EL (cell line): Measurements from ENCODE around the gene NAALADL2.
A peak's percentile ranks its signal among the peaks of the same experiment; 100 is the strongest.
"Not testable (repeated sequence)": the region's sequence is repeated elsewhere in the genome, so short reads cannot be mapped to it uniquely, and the experiment has no call there.

Experiments used
- DNase-seq: peaks from one replicate; pipeline ENCODE4 v3.0.0-alpha.2; 2016

NAALADL2 gene

GRCh38 chr3:175818811-175819464 lies 959.8 kb downstream of the NAALADL2 start:
- DNase-seq: no peak

DNA sequence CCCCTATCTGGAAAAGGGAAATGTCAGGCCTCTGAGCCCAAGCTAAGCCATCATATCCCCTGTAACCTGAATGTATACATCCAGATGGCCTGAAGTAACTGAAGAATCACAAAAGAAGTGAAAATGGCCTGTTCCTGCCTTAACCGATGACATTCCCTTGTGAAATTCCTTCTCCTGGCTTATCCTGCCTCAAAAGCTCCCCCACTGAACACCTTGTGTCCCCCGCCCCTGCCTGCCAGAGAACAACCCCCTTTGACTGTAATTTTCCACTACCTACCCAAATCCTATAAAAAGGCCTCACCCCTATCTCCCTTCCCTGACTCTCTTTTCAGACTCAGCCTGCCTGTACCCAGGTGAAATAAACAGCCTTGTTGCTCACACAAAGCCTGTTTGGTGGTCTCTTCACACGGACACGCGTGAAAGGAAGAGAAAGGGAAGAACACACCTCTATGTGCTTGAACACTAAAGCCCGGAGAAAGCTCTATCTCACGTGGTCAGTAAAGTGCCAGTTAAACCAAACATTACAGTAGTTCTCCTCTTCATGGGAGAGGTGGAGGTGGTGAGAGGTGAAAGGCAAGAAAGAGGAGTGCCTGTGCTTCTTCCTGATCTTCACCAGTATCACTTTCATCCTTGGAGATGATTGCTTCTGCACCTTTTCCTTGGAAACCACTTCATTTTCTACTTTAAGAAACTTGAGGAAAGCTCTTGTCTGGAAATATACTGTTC lies 963.8 kb downstream of the NAALADL2 start:
- not testable (repeated sequence) for DNase-seq

DNA sequence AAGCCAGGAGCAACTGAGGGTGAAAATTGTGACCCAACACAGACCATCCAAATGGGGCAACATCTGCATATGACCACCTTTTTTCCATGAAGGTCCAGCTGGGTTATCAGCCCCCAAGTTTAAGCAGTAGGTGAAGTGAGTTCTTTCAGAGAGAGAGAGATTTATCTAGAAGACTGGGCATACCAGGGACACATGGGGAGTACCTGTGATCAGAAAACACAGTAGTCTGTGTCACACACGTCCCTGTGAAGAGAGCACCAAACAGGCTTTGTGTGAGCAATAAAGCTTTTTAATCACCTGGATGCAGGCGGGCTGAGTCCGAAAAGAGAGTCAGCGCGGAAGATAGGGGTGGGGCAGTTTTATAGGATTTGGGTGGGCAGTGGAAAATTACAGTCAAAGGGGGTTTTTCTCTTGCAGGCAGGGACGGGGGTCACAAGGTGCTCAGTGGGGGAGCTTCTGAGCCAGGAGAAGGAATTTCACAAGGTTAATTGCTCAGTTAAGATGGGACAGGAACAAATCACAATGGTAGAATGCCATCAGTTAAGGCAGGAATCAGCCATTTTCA lies 966.0 kb downstream of the NAALADL2 start:
- not testable (repeated sequence) for DNase-seq

DNA sequence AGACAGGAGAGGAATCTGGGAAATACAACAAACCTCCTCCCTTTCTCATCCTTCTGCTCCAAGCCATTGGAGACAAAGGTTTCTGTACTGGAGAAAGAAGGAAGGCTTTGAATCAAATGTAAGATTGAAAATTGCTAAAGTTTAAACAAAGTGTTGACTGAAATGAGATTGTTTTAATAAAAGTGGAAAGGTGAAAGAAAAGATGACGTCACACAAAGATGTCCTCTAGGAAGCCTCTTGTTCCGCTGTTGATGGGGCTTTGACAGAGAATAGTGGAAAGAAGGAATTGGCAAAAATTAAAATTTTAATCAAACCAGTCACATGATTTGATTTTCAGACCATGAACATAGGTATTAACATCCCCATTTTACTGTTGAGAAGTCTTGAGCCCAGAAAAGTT lies 967.6 kb downstream of the NAALADL2 start:
- no peak for DNase-seq

GRCh38 chr3:175829809-175830208 lies 970.7 kb downstream of the NAALADL2 start:
- not testable (repeated sequence) for DNase-seq

DNA sequence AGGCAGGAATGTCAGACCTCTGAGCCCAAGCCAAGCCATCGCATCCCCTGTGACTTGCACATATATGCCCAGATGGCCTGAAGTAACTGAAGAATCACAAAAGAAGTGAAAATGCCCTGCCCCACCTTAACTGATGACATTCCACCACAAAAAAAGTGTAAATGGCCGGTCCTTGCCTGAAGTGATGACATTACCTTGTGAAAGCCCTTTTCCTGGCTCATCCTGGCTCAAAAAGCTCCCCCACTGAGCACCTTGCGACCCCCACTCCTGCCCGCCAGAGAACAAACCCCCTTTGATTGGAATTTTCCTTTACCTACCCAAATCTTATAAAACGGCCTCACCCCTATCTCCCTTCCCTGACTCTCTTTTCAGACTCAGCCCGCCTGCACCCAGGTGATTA lies 976.6 kb downstream of the NAALADL2 start:
- not testable (repeated sequence) for DNase-seq

DNA sequence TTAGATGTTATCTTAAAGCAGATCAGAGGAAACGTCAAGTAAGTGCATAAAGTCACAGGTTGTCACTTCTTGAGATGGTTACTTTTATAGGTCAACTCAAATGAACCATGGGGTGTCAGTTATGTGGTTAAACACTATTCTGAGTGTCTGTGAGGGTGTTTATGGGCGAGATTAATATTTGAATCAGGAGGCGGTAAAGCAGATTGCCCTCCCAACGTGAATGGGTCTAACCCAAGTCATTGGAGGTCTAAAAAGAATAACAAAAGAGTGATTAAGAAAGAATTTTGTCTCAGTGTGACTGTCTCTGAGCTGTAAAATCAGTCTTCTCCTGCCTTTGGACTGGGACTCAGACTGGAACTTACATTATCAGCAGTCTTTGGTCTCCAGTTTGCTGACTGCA lies 977.5 kb downstream of the NAALADL2 start:
- DNase-seq: no peak

- DNase-seq: no peak
Observed at GRCh38 chr3:175837962-175838361, 978.8 kb downstream of the NAALADL2 start.

GRCh38 chr3:175839366-175840005 lies 980.4 kb downstream of the NAALADL2 start:
- DNase-seq: no peak

- no peak for DNase-seq
Observed at GRCh38 chr3:175851541-175851940, 992.4 kb downstream of the NAALADL2 start.

DNA sequence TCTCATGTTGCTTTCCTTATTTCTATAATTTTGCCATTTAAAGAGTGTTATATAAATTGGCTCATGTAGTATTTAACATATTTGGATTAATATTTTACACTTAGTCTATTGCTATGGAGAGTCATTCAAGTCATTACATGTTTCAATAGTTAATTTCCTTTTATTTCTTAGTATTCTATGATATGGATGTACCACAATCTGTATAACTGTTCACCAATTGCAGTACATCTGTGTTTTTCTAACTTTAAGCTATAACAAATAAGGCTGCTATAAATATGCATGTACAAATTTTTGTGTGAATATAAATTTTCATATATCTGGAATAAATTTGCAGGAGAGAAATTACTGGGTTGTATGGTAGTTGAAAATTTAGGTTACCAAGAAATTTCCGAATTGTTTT lies 993.4 kb downstream of the NAALADL2 start:
- no peak for DNase-seq

- DNase-seq: peak; percentile 23
Observed at GRCh38 chr3:175857666-175858270, 998.6 kb downstream of the NAALADL2 start.
